GM19351 (cell line): Measurements from ENCODE around the gene DDTL.
A peak's percentile ranks its signal among the peaks of the same experiment; 100 is the strongest.

Experiments
- ATAC-seq: cut with Tn5 transposase; IDR thresholded peaks from one replicate; pipeline ENCODE4 v1.9.1; 2021; ENCODE audit warnings: mild to moderate bottlenecking, moderate library complexity; ENCODE audit not compliant: unreplicated experiment

Gene DDTL

DNA sequence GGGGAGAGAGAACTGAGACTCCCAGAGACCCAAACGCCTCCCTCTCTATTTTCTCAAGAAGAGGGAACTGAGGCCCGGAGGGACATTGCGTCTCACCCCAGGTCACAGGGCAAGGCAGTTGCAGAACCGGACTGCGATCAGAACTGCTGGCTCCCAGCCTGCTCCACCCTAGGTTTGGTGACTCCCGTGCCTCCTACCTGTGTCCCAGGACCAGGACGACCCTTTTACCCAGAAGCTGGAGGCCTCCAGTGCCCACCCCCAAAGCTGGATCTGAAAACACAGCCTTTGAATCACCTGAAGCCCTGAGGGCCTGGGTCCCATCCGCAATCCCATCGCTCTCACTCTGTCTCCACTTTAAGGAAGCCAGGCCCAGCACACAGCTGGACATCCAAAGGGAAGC lies 37.2 kb downstream of the DDTL start:
- ATAC-seq, result no peak

DNA sequence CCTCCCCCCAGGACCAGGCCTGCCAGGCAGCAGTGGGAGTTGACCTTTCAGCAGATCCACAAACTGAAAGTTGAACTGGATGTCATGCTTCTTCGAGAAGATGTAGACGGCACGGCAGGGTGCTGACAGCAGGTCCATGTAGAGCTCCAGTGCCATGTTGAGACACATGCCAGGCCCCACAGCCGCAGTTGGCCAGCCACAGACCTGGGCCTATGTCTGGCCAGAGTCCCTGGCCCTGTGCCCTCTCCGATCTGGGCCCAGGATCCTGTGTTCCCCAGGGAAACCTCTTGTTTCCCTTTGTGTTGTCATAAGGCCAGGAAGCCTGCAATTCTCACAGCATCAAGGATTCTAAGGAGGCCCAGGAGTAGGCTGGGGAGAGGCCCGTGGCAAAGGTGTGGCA lies 38.5 kb downstream of the DDTL start, which contains the start of gene GSTT4:
Gene GSTT4 (minus strand): TSS at position 253 of the 400 bp plus-strand sequence. CDS start 97 bp downstream, at position 156.
- ATAC-seq, result no peak

DNA sequence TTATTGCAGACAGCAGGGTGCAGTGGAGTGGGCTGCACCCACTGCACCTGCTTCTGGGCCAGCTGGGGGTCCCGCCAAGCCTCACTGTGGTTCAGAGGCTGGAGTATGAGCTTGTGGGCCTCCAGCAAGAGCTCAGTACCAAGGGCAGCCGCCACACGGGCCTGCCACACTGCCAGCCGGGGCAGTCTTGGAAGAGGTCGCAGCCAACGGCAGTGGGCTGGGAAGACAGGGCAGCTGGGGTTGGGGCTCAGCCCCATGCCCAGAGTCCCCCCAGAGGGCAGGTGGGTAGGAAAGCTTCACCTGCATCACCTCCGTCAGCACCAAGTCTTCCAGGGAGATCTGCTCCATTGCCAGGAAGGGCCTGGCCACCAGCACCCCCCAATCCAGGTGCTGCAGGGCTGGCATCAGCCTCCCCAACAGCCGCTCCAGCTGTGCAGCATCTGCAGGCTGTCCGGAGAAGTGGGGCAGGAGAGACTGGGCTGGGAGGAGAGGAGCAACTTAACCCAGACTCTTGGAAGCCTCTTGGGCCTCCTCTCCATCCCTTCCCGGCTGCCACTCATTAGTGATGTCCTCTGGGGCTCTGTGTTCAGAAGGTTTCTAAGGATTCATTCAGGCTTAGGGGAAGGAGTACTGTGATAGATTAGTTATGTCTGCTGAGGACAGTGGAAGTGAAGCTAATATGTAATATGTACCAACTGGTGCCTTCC lies 39.7 kb downstream of the DDTL start:
- no peak for ATAC-seq

DNA sequence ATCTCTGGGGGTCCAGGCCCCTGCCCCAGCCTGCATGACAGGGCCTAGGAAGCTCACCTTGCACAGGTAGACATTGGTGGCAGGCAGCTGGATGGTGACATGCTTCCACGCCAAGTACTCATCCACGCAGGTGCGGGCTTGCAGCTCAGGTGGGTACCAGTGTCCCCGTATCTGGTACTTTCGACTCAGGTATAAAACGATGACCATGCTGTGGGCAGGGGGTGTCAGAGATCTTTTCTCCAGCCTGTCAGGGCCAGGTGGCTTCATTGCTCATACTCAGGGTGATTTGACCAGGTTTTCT lies 40.2 kb downstream of the DDTL start:
- no peak for ATAC-seq

DNA sequence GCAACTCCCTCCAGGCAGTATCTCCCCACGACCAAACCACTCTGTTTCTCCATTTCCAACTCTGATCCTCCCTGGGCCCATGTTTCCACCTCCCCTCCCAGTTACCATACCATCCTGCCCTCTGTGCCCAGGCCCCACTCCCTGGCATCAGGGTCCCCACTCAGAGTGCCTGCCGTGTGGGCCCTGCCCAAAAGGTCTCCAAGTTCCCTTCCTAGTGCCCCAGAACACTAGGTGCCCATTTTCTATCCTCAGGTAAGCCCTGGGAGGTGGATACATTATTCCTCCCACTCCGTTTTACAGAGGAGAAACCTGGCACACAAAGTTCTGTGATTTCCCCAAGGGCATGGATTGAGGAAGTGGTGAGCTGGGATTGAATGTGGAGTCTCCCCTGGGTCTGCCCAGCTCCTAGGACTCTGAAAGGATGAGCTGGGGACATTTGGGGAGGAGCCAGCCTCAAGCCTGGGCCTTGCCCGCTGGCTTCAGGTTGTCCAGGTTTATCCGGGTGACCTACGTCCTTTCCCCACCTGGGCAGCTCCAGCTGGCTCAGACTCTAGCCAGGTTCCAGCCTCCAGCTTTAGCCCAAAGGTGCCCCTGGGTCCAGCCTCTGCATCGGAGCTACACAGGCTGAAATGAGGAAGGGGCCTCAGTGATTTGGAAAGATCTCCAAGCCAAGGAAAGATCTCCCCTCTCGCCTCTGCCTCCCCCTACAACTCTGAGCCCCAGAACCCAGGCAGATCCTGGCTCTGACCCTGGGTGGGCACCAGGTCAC lies 40.7 kb downstream of the DDTL start:
- ATAC-seq, result no peak

DNA sequence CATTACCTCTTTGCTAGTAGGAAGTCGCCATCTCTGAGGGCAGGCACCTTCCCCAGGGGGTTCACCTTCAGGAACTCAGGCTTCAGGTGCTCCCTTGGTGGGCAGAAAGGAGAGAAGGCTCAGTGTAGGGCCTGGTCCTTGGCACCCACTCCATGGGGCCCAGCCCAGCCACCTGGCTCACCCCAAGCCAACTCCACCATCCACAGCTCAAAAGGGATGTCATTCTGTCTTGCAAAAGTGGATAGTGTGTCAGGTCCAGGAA lies 41.3 kb downstream of the DDTL start:
- ATAC-seq, result no peak

DNA sequence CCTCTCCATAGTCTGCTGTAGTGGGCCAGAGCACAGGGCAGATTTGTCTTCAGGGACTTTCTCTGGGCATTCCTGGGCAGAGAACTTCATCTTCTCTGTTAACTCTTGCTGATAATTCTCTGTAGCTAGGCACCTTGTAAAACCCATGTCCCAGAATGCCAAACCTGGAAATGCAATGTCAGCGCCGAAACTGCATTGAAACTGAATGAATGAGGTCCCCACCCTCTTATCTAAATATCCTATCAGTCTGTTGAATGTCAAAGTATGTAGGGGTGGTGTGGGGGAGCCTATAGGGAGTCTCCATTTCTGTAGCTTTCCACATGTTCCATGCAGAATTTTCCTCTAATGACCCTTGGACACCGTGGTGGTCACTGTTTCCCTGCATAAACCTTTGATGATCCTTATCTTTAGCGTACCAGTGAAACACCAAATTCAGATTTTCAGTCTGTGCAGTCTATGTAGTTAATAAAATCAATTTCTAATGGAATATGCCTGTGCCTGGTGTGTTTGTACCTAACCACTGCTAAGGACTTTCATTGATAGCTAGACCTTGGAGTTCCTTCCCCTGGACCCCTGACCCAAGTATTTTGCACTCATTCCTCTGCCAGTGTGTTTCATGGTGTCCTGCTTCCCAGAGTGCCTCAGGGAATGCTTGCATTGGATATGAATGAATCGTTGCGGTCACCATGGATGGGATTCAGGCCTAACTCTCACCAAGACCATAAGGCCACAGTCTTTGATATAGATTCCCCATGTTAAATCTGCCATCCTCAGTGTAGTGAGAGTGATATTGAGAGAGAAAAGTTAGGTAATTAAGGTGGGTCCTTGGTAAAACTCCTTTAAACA lies 41.9 kb downstream of the DDTL start:
- ATAC-seq, result no peak

DNA sequence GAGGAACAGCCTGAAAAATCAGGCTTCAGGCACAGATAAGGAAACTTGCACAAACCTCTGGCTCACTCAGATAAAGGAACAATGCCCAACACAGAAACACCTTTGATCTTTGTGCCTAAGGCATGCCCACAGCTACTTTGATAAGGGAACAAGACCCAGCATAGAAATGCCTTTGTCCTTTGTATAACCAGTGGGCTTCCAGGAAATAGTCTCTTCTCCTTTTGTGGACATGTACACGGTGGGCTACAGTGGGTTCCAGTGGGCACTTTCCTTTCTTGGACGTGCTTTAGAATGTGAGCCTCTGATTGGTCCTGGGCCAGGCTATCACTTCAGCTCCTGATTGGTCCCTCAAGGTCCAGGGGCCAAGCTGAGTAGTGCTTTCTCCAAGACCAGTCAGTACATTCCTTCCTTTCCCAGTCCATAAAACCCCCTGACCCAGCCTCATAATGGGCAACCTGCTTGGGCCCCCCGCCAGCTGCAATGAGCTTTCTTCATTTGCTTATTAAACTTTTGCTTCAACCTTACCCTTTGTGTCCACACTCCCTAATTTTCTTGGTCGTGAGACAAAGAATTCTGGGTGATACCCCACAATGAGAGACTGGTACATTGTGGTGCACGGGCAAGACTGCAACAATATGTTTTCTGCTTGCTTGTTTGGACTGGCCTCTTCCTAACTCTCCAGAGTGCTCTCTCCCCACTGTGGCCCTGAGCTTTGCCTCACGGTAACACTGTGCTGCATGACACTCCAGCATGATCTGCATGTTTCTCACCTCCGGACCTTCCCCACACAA lies 42.7 kb downstream of the DDTL start:
- no peak for ATAC-seq

DNA sequence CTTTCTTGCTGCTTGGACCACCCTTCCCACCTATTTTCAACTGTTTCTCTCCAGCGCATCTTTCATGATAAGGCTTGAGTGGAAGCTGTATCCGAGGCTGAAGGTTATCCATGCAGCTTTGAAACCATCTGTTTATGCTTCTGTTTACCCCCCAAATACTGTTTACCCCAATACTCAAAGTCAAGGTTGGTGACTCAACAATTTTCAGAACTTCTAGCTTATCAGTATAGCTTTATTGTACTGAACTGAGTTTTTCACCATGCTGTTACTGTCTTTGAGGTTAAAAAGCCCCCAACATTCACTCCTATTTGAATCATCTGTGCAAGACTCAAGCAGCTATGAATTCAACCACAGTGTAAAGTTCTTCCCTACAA lies 43.3 kb downstream of the DDTL start:
- ATAC-seq, result no peak

DNA sequence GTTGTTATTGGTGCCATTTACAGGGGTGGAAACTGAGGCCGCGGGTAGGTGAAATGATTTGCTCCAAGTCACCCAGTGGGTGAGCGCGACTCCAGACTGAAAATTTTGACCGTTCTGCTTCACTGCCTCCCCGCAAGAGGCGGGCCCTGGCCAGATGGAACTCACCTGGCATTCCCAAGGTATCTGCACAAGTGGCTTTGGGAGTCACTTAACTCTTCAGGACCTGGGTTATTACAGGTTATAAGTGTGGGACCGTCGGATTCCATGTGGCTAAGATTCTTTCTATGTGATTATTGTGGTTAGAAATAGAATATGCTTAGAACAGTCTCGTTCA lies 45.0 kb downstream of the DDTL start:
- ATAC-seq, result peak; percentile 13

DNA sequence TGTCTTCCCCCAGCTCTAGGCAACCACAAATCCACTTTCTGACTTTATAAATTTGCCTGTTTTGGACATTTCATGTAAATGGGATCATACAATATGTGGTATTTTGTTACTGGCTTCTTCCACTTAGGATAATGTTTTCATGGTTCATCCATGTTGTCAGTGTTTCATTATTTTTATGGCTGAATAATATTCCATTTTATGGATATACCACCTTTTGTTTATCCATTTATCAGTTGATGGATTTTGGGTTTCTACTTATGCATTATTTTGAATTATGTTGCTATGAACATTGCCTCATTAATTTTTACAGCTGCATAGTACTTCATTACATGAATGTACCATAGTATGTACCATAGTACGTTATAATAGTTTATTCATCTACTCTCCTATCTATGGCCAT lies 49.5 kb downstream of the DDTL start:
- no peak for ATAC-seq

DNA sequence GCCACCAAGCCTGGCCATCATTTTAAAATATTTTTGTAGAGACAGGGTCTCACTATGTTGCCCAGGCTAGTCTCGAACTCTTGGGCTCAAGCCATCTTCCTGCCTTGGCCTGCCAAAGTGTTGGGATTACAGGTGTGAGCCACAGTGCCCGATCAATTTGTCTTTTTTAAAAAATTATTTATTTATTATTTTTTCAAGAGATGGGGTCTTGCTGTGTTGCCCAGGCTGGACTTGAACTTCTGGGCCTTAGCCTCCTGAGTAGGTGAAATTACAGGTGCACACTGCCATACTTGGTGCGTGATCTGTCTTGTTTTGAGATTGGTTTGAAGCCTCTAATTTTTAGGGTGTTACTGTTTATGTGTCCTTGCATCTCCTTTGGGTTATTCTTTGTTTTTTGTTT lies 54.6 kb downstream of the DDTL start:
- no peak for ATAC-seq
